Left cardiac atrium (tissue), 4 donors: ENCODE data around the gene CISD3. TPM values are rescaled to one million over a fixed set of nuclear protein-coding genes. Genes with fewer than 3 reads are reported as not detected.
"Not testable (repeated sequence)": the region's sequence is repeated elsewhere in the genome, so short reads cannot be mapped to it uniquely, and the experiment has no call there.

ENCODE experiments used
- ATAC-seq, 2 donors: fragments of 200-7000 bp; cut with Tn5 transposase; one replicate each; pipeline ENCODE4 v1.9.1; 2020; ENCODE audit warnings: mild to moderate bottlenecking in 2 of 2, moderate library complexity in 2 of 2
- DNase-seq: peaks from one replicate; pipeline ENCODE4 v3.0.0-alpha.2; 2020
- intact Hi-C, 2 donors: fragments of 100-400 bp; cut with DNase I; formaldehyde crosslinking; loops; one replicate each; pipeline versions ENCODE4 v1.14.1 to v1.15.1; 2022 to 2023
- total RNA-seq, 2 donors: library from RNA; stranded (reverse); fragmentation: NEBNext Ultra II Directional; extraction: Animal tissue kit (Norgen Biotek cat#: 25700); gene quantifications; one replicate each; pipeline ENCODE4 v1.2.1, GENCODE V29; 2021
- donor health status: DM: no; HTN: yes; CAD: no.
- donor health status: DM: no; HTN: yes; CAD: no; lungs with severe emphysema.
- donor health status: DM: yes; HTN: yes; CAD: no.
- donor health status: Dilated cardiomyopathy.

Gene CISD3
- total RNA-seq, 2 donors from 2014 or later: 51.1 to 66.2 TPM

GRCh38 chr17:38720941-38721340, 9.2 kb upstream of the CISD3 start:
- no peak for ATAC-seq
- no peak for DNase-seq
- intact Hi-C loops: no loop called here

- no peak for ATAC-seq
- intact Hi-C loops: no loop called here
- no peak for DNase-seq
Measured at GRCh38 chr17:38721802-38722201, 8.3 kb upstream of the CISD3 start.

- ATAC-seq (peak; percentile 50 to 68), DNase-seq (peak; percentile 68)
- intact Hi-C loops: no loop called here
Measured at GRCh38 chr17:38724337-38724988, 5.7 kb upstream of the CISD3 start.

GRCh38 chr17:38725066-38725465, 5.1 kb upstream of the CISD3 start:
- intact Hi-C loops: no loop called here
- ATAC-seq (no peak), DNase-seq (no peak)

GRCh38 chr17:38726145-38726544, 4.0 kb upstream of the CISD3 start:
- ATAC-seq, DNase-seq, intact Hi-C loops: not testable (repeated sequence)

- ATAC-seq (no peak), DNase-seq (no peak)
- intact Hi-C loops: no loop called here
Measured at GRCh38 chr17:38727736-38728135, 2.4 kb upstream of the CISD3 start.

GRCh38 chr17:38728290-38728831, 1.8 kb upstream of the CISD3 start:
- intact Hi-C loops: no loop called here
- ATAC-seq: no peak
- no peak for DNase-seq

GRCh38 chr17:38729368-38729885, 714 bp upstream of the CISD3 start:
- ATAC-seq: no peak
- no peak for DNase-seq
- intact Hi-C loops: no loop called here

- DNase-seq (peak; percentile 87), ATAC-seq (peak; percentile 46 to 47)
- intact Hi-C loops: loop anchor here (5.0 kb wide), 3 partner anchors 33 to 53 kb away; no protein-coding TSS in a partner anchor
Measured at GRCh38 chr17:38730526-38731379, 612 bp downstream of the CISD3 start.

GRCh38 chr17:38731526-38732294, 1.6 kb downstream of the CISD3 start:
- DNase-seq (no peak), ATAC-seq (no peak)
- intact Hi-C loops: loop anchor here (5.0 kb wide), 3 partner anchors 34 to 54 kb away; no protein-coding TSS in a partner anchor

- intact Hi-C loops: loop anchor here (5.0 kb wide), 3 partner anchors 35 to 55 kb away; no protein-coding TSS in a partner anchor
- peak in 1 of 2 donors; percentile 9 for ATAC-seq
- no peak for DNase-seq
Measured at GRCh38 chr17:38732376-38733281, 2.5 kb downstream of the CISD3 start.

- DNase-seq: no peak
- intact Hi-C loops: loop anchor here (5.0 kb wide), 3 partner anchors 36 to 56 kb away; no protein-coding TSS in a partner anchor
- no peak for ATAC-seq
Measured at GRCh38 chr17:38733282-38733981, 3.3 kb downstream of the CISD3 start.

- DNase-seq (no peak), ATAC-seq (no peak)
- intact Hi-C loops: loop anchor here (2.0 to 5.0 kb wide), 4 partner anchors 37 to 57 kb away; no protein-coding TSS in a partner anchor
Measured at GRCh38 chr17:38733982-38734973, 4.1 kb downstream of the CISD3 start.

GRCh38 chr17:38735161-38735997, 5.2 kb downstream of the CISD3 start:
- intact Hi-C loops: loop anchor here in 1 of 2 donors (2.0 kb wide), 1 partner anchor 59 kb away; no protein-coding TSS in a partner anchor
- DNase-seq: peak; percentile 67
- ATAC-seq: peak; percentile 8 to 16

- intact Hi-C loops: no loop called here
Measured at GRCh38 chr17:38738007-38738662, 8.0 kb downstream of the CISD3 start.

More at GRCh38 chr17:38738007-38738662, 8.0 kb downstream of the CISD3 start:
- DNase-seq (no peak), ATAC-seq (no peak)
